Activated CD8-positive, alpha-beta memory T cell treated with anti-CD3 and anti-CD28 coated beads for 48 hours (primary cell): ENCODE measurements around the gene CACNG3.

Experiments used
- DNase-seq, 3 experiments: peaks; one replicate each; pipeline ENCODE4 v3.0.0-alpha.2; 2020; ENCODE audit warnings: low read depth in 2 of 3, low spot score in 2 of 3

The CACNG3 gene

DNA sequence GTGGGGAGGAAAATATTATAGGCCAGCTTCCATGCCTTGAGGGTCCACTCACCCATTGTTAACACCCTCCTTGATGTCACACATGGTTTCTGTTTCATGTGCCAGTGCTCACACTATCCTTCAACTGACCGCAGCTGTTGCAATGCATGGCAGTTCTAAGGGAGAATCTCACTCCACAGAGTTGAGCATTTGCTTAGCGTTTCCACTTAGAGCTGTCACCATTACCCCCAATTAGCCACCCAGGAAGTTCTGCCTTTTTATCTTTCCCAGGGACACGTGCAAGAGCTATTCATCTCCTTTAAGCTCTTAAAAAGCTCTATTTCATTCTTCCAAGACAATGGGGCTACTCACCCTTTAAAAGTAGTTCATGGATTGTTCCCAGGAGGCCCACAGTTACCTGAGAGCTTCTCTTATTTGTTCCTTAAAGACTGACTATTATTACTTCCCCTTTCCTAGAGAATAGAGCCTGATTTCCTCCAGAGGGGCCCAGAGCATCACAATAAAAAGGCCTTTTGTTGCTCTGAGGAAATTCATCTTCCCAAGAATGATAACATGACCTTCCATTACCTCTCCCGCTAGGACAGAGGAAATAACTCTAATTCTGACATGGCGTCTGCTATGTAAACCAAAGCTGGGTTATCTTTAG, 126.8 kb downstream of the CACNG3 start:
- DNase-seq = no peak

DNA sequence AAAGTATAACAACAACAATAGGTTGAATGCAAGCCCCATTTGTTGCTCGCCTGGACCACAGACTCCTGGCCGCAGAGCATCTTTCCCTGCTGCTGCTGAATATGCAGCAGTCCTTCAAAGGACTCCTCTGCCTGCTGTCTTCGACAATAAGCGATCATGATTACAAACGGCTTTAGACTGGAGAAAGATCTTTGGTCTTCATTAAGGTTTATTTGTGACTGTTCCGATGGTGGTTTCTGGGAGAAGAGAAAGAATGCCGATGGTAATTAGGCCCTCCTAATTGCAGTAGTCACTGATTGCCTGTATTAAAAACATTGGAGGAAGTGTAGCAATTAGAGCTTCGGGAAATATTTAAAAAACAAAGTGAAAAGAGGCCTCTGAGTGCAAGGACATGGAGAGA, 138.2 kb downstream of the CACNG3 start:
- no peak for DNase-seq

DNA sequence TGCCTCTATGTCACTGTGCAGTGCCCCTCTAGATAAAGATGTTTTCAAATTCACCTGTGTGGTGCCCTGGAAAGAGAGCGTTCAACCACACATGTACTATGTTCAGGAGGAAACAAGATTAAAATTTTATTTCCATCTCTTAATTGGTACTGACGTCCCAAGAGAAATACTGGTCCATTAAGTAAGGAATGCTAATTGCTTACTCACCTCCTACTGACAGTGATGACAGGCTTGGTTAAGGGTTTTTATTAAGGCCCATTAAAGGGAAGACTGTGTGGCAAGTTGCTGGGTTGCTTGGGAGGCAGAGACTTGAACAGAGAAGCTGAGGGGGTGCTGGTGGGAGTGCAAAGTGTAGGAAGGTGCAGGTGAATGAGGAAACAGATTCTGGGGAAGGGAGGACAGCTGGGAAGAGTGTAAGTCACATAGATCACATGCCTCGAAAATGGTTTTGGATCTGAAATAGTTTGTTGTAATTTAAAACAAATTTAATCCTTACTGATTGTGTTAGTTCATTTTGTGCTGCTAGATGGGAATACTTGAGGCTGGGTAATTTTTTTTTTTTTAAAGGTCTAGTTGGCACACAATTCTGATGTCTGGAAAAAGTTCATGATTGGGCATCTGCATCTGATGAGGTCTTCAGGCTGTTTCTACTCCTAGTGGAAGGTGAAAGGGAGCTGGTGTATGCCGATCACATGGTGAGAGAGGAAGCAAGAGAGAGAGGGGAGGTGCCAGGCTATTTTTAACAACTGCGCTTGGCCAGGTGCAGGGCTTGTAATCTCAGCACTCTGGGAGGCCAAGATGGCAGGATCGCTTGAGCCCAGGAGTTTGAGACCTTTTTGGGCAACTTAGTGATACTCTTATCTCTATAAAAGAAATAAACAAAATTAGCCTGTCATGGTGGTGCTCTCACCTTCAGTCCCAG, 140.5 kb downstream of the CACNG3 start:
- no peak for DNase-seq

DNA sequence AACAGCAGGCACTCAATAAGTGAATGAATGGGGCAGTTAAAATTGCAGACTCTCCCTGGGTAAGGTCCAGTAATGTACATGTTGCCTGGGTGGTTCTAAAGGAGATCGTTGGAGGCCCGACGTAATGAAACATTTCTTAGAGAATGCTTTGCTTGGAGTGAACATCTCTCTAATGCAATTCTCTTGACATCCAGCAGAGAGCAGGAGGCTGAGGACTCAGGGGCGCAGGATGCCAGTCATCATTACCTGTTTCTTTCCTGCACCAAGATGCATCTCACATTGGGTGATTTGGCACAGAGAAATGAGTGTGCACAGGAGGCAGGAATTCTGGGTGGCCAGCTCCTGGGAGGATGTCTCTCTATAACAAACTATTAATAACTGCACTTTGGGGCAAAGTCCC, 152.9 kb downstream of the CACNG3 start:
- DNase-seq = no peak
